ENCODE results near the gene FGD1.
"Not testable (repeated sequence)": the region's sequence is repeated elsewhere in the genome, so short reads cannot be mapped to it uniquely, and the experiment has no call there.

The FGD1 gene

GRCh38 chrX:54494989-54495813, 833 bp downstream of the FGD1 start:
- peaks cover 11% of the 10 kb centered on the region; the same call in 1 of the 2 replicates for H3K9me3 ChIP-seq (ENCODE audit: control insufficient read depth, insufficient read depth, low read depth, low read length)
- H3K4me1 ChIP-seq (ENCODE audit: control insufficient read depth, insufficient read depth, low read length), result peaks cover 49% of the 10 kb centered on the region
- H3K4me3 ChIP-seq (ENCODE audit: low read depth, low read length), result peak overlapping the region; percentile 93
- H3K27me3 ChIP-seq (ENCODE audit: control insufficient read depth, insufficient read depth, low read length), result no peaks in the 10 kb centered on the region
- H3K36me3 ChIP-seq (ENCODE audit: control insufficient read depth, insufficient read depth, low read length), result no peaks in the 10 kb centered on the region
- peak overlapping the region; percentile 91 for H3K9ac ChIP-seq (ENCODE audit: low read length)
- H3K27ac ChIP-seq (ENCODE audit: low read depth, low read length), result peak overlapping the region; percentile 86; the same call in 1 of the 2 replicates

- peak overlapping the region; percentile 64; the same call in 1 of the 2 replicates for H3K27ac ChIP-seq (ENCODE audit: low read depth, low read length)
- H3K9ac ChIP-seq (ENCODE audit: low read length), result peak overlapping the region; percentile 91
- H3K27me3 ChIP-seq (ENCODE audit: control insufficient read depth, insufficient read depth, low read length), result no peaks in the 10 kb centered on the region
- peak overlapping the region; percentile 93 for H3K4me3 ChIP-seq (ENCODE audit: low read depth, low read length)
- no peaks in the 10 kb centered on the region for H3K36me3 ChIP-seq (ENCODE audit: control insufficient read depth, insufficient read depth, low read length)
- peaks cover 11% of the 10 kb centered on the region; the same call in 1 of the 2 replicates for H3K9me3 ChIP-seq (ENCODE audit: control insufficient read depth, insufficient read depth, low read depth, low read length)
- peaks cover 48% of the 10 kb centered on the region for H3K4me1 ChIP-seq (ENCODE audit: control insufficient read depth, insufficient read depth, low read length)
These were observed 1.7 kb downstream of the FGD1 start for GRCh38 chrX:54494166-54494988.

- Histone ChIP-seq H3K36me3 (ENCODE audit: control insufficient read depth, insufficient read depth, low read length) (no peaks in the 10 kb centered on the region), H3K27me3 (ENCODE audit: control insufficient read depth, insufficient read depth, low read length) (no peaks in the 10 kb centered on the region), H3K4me3 (ENCODE audit: low read depth, low read length) (no peak overlapping the region), H3K9ac (ENCODE audit: low read length) (no peak overlapping the region), H3K4me1 (ENCODE audit: control insufficient read depth, insufficient read depth, low read length) (peaks cover 33% of the 10 kb centered on the region), H3K27ac (ENCODE audit: low read depth, low read length) (no peak overlapping the region), H3K9me3 (ENCODE audit: control insufficient read depth, insufficient read depth, low read depth, low read length) (peaks cover 8% of the 10 kb centered on the region; the same call in 1 of the 2 replicates)
These were observed 3.7 kb downstream of the FGD1 start for GRCh38 chrX:54492340-54492739.

- not testable (repeated sequence) for H3K36me3 ChIP-seq (ENCODE audit: control insufficient read depth, insufficient read depth, low read length); H3K27ac ChIP-seq (ENCODE audit: low read depth, low read length); H3K4me3 ChIP-seq (ENCODE audit: low read depth, low read length); H3K9me3 ChIP-seq (ENCODE audit: control insufficient read depth, insufficient read depth, low read depth, low read length); H3K9ac ChIP-seq (ENCODE audit: low read length); H3K27me3 ChIP-seq (ENCODE audit: control insufficient read depth, insufficient read depth, low read length)
- H3K4me1 ChIP-seq (ENCODE audit: control insufficient read depth, insufficient read depth, low read length), result peaks cover 28% of the 10 kb centered on the region
These were observed 6.2 kb downstream of the FGD1 start for GRCh38 chrX:54489819-54490218.

- no peak overlapping the region for H3K9ac ChIP-seq (ENCODE audit: low read length)
- peaks cover 2% of the 10 kb centered on the region; the same call in 1 of the 2 replicates for H3K9me3 ChIP-seq (ENCODE audit: control insufficient read depth, insufficient read depth, low read depth, low read length)
- no peak overlapping the region for H3K27ac ChIP-seq (ENCODE audit: low read depth, low read length)
- H3K27me3 ChIP-seq (ENCODE audit: control insufficient read depth, insufficient read depth, low read length), result no peaks in the 10 kb centered on the region
- peaks cover 48% of the 10 kb centered on the region for H3K4me1 ChIP-seq (ENCODE audit: control insufficient read depth, insufficient read depth, low read length)
- no peak overlapping the region for H3K4me3 ChIP-seq (ENCODE audit: low read depth, low read length)
- H3K36me3 ChIP-seq (ENCODE audit: control insufficient read depth, insufficient read depth, low read length), result no peaks in the 10 kb centered on the region
These were observed 11.4 kb downstream of the FGD1 start for GRCh38 chrX:54484666-54485065.

- peaks cover 2% of the 10 kb centered on the region; the same call in 1 of the 2 replicates for H3K9me3 ChIP-seq (ENCODE audit: control insufficient read depth, insufficient read depth, low read depth, low read length)
- H3K4me3 ChIP-seq (ENCODE audit: low read depth, low read length), result no peak overlapping the region
- no peak overlapping the region for H3K9ac ChIP-seq (ENCODE audit: low read length)
- H3K27me3 ChIP-seq (ENCODE audit: control insufficient read depth, insufficient read depth, low read length), result no peaks in the 10 kb centered on the region
- peaks cover 53% of the 10 kb centered on the region for H3K4me1 ChIP-seq (ENCODE audit: control insufficient read depth, insufficient read depth, low read length)
- H3K27ac ChIP-seq (ENCODE audit: low read depth, low read length), result no peak overlapping the region
- H3K36me3 ChIP-seq (ENCODE audit: control insufficient read depth, insufficient read depth, low read length), result no peaks in the 10 kb centered on the region
These were observed 12.1 kb downstream of the FGD1 start for GRCh38 chrX:54483946-54484345.

GRCh38 chrX:54482839-54483593, 13.0 kb downstream of the FGD1 start:
- Histone ChIP-seq H3K9me3 (ENCODE audit: control insufficient read depth, insufficient read depth, low read depth, low read length) (no peaks in the 10 kb centered on the region; the same call in 1 of the 2 replicates), H3K9ac (ENCODE audit: low read length) (peak overlapping the region; percentile 56), H3K4me3 (ENCODE audit: low read depth, low read length) (peak overlapping the region; percentile 42)

GRCh38 chrX:54479136-54480111, 16.6 kb downstream of the FGD1 start:
- Histone ChIP-seq H3K9ac (ENCODE audit: low read length) (peak overlapping the region; percentile 7), H3K36me3 (ENCODE audit: control insufficient read depth, insufficient read depth, low read length) (no peaks in the 10 kb centered on the region), H3K27ac (ENCODE audit: low read depth, low read length) (peak overlapping the region; percentile 37; the same call in 1 of the 2 replicates), H3K4me3 (ENCODE audit: low read depth, low read length) (peak overlapping the region; percentile 18; the same call in 1 of the 2 replicates), H3K4me1 (ENCODE audit: control insufficient read depth, insufficient read depth, low read length) (peaks cover 50% of the 10 kb centered on the region), H3K27me3 (ENCODE audit: control insufficient read depth, insufficient read depth, low read length) (no peaks in the 10 kb centered on the region), H3K9me3 (ENCODE audit: control insufficient read depth, insufficient read depth, low read depth, low read length) (peaks cover 3% of the 10 kb centered on the region; the same call in 1 of the 2 replicates)

More at GRCh38 chrX:54482839-54483593, 13.0 kb downstream of the FGD1 start:
- H3K27ac ChIP-seq (ENCODE audit: low read depth, low read length), result no peak overlapping the region; the same call in 1 of the 2 replicates
- no peaks in the 10 kb centered on the region for H3K36me3 ChIP-seq (ENCODE audit: control insufficient read depth, insufficient read depth, low read length)
- peaks cover 60% of the 10 kb centered on the region for H3K4me1 ChIP-seq (ENCODE audit: control insufficient read depth, insufficient read depth, low read length)
- no peaks in the 10 kb centered on the region for H3K27me3 ChIP-seq (ENCODE audit: control insufficient read depth, insufficient read depth, low read length)

GRCh38 chrX:54473993-54474859, 21.8 kb downstream of the FGD1 start:
- Histone ChIP-seq H3K9me3 (ENCODE audit: control insufficient read depth, insufficient read depth, low read depth, low read length) (peaks cover 14% of the 10 kb centered on the region; the same call in 1 of the 2 replicates), H3K36me3 (ENCODE audit: control insufficient read depth, insufficient read depth, low read length) (peaks cover 17% of the 10 kb centered on the region), H3K4me1 (ENCODE audit: control insufficient read depth, insufficient read depth, low read length) (peaks cover 10% of the 10 kb centered on the region; the same call in 1 of the 2 replicates), H3K27ac (ENCODE audit: low read depth, low read length) (no peak overlapping the region), H3K9ac (ENCODE audit: low read length) (no peak overlapping the region), H3K4me3 (ENCODE audit: low read depth, low read length) (no peak overlapping the region), H3K27me3 (ENCODE audit: control insufficient read depth, insufficient read depth, low read length) (no peaks in the 10 kb centered on the region)

Measured in HUES6 (cell line).